ENCODE results near the gene LRIG2. TPM values are rescaled to one million over a fixed set of nuclear protein-coding genes. Genes with fewer than 3 reads are reported as not detected.
A peak's percentile ranks its signal among the peaks of the same experiment; 100 is the strongest.

Gene LRIG2
- polyA plus RNA-seq, 3 donors: 0.93 to 12.7 (median 0.96) TPM

DNA sequence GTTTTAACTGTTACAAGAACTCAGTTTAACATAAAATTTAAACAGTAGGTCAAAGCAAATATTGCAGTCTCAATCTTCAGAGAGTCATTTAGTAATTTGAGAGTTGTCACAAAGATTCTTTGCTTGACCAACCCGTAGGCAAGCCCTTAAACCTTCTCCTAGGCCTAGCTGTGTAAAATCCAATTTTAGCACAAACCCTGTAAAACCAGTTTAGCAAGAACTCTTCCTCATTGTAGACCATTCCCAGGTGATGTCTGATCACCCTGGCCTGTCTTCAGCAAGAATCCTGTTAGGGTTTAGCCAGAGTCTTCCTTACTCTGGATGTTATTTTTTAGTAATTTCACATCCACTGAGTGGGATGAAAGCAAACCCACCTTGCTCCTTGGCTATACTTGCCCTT lies 30.1 kb downstream of the LRIG2 start:
- Mint-ChIP-seq H3K9me3 (no peaks in the 10 kb centered on the region), H3K4me3 (no peak overlapping the region), H3K27ac (peak overlapping the region in 1 of 7 donors; percentile 24), H3K36me3 (peaks cover 81 to 94% of the 10 kb centered on the region in 2 donors), H3K27me3 (ENCODE audit: low read depth in 3 of 3) (no peaks in the 10 kb centered on the region), H3K4me1 (no peaks in the 10 kb centered on the region)
- Histone ChIP-seq H4K20me1 (ENCODE audit: insufficient read depth, low read length) (no peaks in the 10 kb centered on the region), H3K27me3 (ENCODE audit: control insufficient read depth in 2 of 2, insufficient read depth in 2 of 2, low read length in 2 of 2) (no peaks in the 10 kb centered on the region), H3K9ac (ENCODE audit: insufficient read depth, low read length, poor library complexity, severe bottlenecking) (no peak overlapping the region), H3K27ac (ENCODE audit: low read depth in 1 of 2, low read length in 2 of 2) (no peak overlapping the region), H3K4me1 (ENCODE audit: control insufficient read depth in 1 of 2, insufficient read depth in 2 of 2, low read length in 2 of 2) (no peaks in the 10 kb centered on the region), H3K4me3 (replicated peaks in 1 of 3; ENCODE audit: low read depth in 2 of 3, low read length in 3 of 3) (no peak overlapping the region), H2AFZ (ENCODE audit: insufficient read depth, low read depth, low read length, poor library complexity, severe bottlenecking) (no peak overlapping the region), H3K36me3 (replicated peaks in 1 of 2; ENCODE audit: control insufficient read depth in 1 of 2, insufficient read depth in 2 of 2, low read length in 2 of 2) (peaks cover 87 to 100% of the 10 kb centered on the region in 2 donors), H3K79me2 (ENCODE audit: insufficient read depth, low read length) (no peaks in the 10 kb centered on the region), H3K4me2 (replicated peaks; ENCODE audit: extremely low read depth, low read length, poor library complexity, severe bottlenecking) (no peak overlapping the region), H3K9me3 (replicated peaks in 1 of 2; ENCODE audit: control insufficient read depth in 1 of 2, insufficient read depth in 1 of 2, low read length in 2 of 2) (no peaks in the 10 kb centered on the region)
- intact Hi-C loops (cut with micrococcal nuclease): no loop called here
- TF ChIP-seq, protein P1, sequence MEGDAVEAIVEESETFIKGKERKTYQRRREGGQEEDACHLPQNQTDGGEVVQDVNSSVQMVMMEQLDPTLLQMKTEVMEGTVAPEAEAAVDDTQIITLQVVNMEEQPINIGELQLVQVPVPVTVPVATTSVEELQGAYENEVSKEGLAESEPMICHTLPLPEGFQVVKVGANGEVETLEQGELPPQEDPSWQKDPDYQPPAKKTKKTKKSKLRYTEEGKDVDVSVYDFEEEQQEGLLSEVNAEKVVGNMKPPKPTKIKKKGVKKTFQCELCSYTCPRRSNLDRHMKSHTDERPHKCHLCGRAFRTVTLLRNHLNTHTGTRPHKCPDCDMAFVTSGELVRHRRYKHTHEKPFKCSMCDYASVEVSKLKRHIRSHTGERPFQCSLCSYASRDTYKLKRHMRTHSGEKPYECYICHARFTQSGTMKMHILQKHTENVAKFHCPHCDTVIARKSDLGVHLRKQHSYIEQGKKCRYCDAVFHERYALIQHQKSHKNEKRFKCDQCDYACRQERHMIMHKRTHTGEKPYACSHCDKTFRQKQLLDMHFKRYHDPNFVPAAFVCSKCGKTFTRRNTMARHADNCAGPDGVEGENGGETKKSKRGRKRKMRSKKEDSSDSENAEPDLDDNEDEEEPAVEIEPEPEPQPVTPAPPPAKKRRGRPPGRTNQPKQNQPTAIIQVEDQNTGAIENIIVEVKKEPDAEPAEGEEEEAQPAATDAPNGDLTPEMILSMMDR (IDR thresholded peaks at IDR 0.05): no peak
- no peak for DNase-seq
- WGBS (ENCODE audit: insufficient coverage): no CpG with 5 or more reads among the region's 1 CpG

DNA sequence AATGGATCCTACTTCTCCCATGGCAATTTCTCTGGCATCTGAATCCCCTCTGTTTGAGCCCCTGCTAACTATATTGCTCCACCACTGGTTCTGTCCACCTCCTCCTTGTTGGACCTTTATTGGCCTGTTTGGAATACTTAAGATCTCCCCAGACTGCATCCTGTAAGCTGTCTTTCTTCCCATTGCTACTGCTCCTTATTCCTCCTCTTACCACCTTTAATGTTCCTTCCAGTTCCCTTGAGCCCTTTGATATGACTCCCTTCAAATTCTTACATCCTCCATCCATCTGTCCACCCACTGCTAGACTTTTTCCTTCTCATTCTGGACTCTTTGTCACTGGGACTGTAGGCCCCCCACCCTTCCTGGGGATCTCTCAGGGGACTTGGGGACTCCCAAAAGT lies 31.0 kb downstream of the LRIG2 start:
- TF ChIP-seq, protein P1 (IDR thresholded peaks at IDR 0.05): no peak
- H3K9me3 Mint-ChIP-seq: no peaks in the 10 kb centered on the region
- peak overlapping the region in 1 of 7 donors; percentile 26 for H3K27ac Mint-ChIP-seq
- intact Hi-C loops (cut with micrococcal nuclease): no loop called here
- H3K9ac ChIP-seq (ENCODE audit: insufficient read depth, low read length, poor library complexity, severe bottlenecking): no peak overlapping the region
- H3K4me1 ChIP-seq (ENCODE audit: control insufficient read depth in 1 of 2, insufficient read depth in 2 of 2, low read length in 2 of 2): no peaks in the 10 kb centered on the region
- peaks cover 82 to 94% of the 10 kb centered on the region in 2 donors for H3K36me3 Mint-ChIP-seq
- H3K4me1 Mint-ChIP-seq: no peaks in the 10 kb centered on the region
- no peak overlapping the region for H3K4me3 ChIP-seq (replicated peaks in 1 of 3; ENCODE audit: low read depth in 2 of 3, low read length in 3 of 3)
- DNase-seq: no peak
- H3K9me3 ChIP-seq (replicated peaks in 1 of 2; ENCODE audit: control insufficient read depth in 1 of 2, insufficient read depth in 1 of 2, low read length in 2 of 2): no peaks in the 10 kb centered on the region
- peaks cover 85 to 100% of the 10 kb centered on the region in 2 donors for H3K36me3 ChIP-seq (replicated peaks in 1 of 2; ENCODE audit: control insufficient read depth in 1 of 2, insufficient read depth in 2 of 2, low read length in 2 of 2)
- H3K27me3 ChIP-seq (ENCODE audit: control insufficient read depth in 2 of 2, insufficient read depth in 2 of 2, low read length in 2 of 2): no peaks in the 10 kb centered on the region
- H2AFZ ChIP-seq (ENCODE audit: insufficient read depth, low read depth, low read length, poor library complexity, severe bottlenecking): no peak overlapping the region
- no peak overlapping the region for H3K27ac ChIP-seq (ENCODE audit: low read depth in 1 of 2, low read length in 2 of 2)
- H3K4me2 ChIP-seq (replicated peaks; ENCODE audit: extremely low read depth, low read length, poor library complexity, severe bottlenecking): no peak overlapping the region
- no peak overlapping the region for H3K4me3 Mint-ChIP-seq
- peaks cover 0 to 2% (median 0%) of the 10 kb centered on the region in 3 donors for H3K27me3 Mint-ChIP-seq (ENCODE audit: low read depth in 3 of 3)
- H4K20me1 ChIP-seq (ENCODE audit: insufficient read depth, low read length): no peaks in the 10 kb centered on the region
- H3K79me2 ChIP-seq (ENCODE audit: insufficient read depth, low read length): no peaks in the 10 kb centered on the region

All from CD14-positive monocyte (primary cell).